Esophagus muscularis mucosa (tissue), 4 donors: ENCODE results near the gene ABHD5.

Experiments
- CTCF ChIP-seq, 3 experiments: fragments of 200-600 bp in 2 of 3; fragments of 450-650 bp in 1 of 3; sonication (generic) in 2 of 3; IDR thresholded peaks; one replicate each; pipeline ENCODE4 v1.5.1; 2017 to 2019; ENCODE audit warnings: antibody characterized with exemption in 3 of 3, mild to moderate bottlenecking in 2 of 3, moderate library complexity in 1 of 3
- EP300 ChIP-seq: sonication (generic); formaldehyde crosslinking; IDR thresholded peaks from one replicate; pipeline ENCODE4 v1.6.1; 2017; ENCODE audit warnings: antibody characterized with exemption
- POLR2A ChIP-seq: fragments of 450-650 bp; IDR thresholded peaks from one replicate; pipeline ENCODE4 v1.6.1; 2017; ENCODE audit warnings: antibody characterized with exemption, moderate library complexity, mild to moderate bottlenecking, low read depth
- POLR2AphosphoS5 ChIP-seq, 2 donors: sonication (generic); formaldehyde crosslinking; IDR thresholded peaks; one replicate each; pipeline ENCODE4 v1.6.1; 2017; ENCODE audit warnings: antibody characterized with exemption in 2 of 2

GRCh38 chr3:43696881-43697280 is 6.1 kb downstream of the ABHD5 start:
- TF ChIP-seq POLR2AphosphoS5 (IDR thresholded peaks at IDR 0.05) = no peak
- no peak for TF ChIP-seq CTCF (IDR thresholded peaks at IDR 0.05)
- no peak for TF ChIP-seq EP300
- no peak for TF ChIP-seq POLR2A
